IPS DF 19.7 (cell line): ENCODE data around the gene SMOC2.

Experiments used
- DNase-seq: peaks from one replicate; pipeline ENCODE4 v3.0.0-alpha.2; 2013; ENCODE audit warnings: low read depth, low spot score

Gene SMOC2

GRCh38 chr6:168415098-168415992, 25.6 kb upstream of the SMOC2 start:
- no peak for DNase-seq

- DNase-seq = no peak
Measured at GRCh38 chr6:168415993-168416530, 24.9 kb upstream of the SMOC2 start.

DNA sequence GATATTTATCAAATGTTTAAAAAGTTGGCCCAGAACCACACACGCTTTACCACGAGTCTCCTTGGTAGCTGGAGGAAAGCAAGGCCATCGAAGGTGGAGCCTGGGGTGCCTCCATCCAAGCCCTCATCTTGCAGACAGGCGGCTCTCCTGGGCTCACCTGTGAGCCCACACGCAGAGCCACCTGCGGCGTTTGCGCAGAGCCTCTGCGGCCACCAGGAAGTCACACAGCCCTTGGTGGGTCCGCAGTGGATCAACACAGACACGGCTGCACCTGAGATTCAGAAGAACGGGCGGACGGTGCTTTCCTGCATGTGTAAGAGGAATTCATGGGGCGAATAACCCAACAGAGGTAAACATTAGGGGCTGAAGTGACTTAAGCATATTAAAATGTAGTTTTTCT, 24.5 kb upstream of the SMOC2 start:
- DNase-seq = no peak

- DNase-seq = no peak
Measured at GRCh38 chr6:168417191-168417590, 23.8 kb upstream of the SMOC2 start.

DNA sequence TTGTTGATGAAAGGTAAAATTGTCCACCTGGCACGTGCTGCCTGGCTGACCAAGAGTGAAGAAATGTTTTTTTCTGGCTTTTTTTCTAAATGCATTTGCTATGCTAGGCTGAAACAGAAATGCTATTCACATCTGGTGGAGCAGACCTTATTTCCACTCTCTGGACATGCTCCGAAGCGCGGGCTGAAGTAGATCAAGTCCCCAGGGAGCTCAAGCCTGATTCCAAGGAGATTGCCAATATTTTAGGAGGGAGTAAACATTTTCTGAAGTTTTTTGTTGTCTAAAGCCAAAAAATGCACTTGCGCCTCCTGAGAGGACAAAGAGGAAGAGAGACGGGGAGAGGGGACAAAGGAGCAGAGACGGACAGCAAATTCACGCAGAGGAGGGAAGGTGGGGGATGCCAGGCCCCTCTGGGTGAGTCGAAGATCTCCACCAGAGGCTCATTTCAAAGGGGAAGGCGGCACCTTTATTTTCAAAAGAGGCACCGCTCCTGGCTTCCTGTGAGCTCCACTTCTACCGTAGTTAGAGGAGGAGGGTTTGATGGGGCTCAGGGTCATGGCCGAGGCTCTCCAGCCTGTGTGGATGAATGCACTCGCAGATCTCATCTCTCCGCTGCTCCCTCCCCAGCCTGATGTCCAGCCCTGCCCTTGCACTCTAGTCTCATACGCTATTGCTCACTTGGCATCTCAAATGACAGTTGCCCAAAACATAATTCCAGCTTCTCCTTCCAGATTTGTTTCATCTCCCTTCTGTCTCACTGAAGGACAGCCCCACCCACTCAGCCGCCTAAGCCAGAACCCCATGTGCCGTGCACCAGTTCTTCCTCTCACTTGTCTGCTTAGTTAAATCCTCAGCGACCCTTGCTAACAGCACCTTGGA, 23.1 kb upstream of the SMOC2 start:
- DNase-seq = no peak

DNA sequence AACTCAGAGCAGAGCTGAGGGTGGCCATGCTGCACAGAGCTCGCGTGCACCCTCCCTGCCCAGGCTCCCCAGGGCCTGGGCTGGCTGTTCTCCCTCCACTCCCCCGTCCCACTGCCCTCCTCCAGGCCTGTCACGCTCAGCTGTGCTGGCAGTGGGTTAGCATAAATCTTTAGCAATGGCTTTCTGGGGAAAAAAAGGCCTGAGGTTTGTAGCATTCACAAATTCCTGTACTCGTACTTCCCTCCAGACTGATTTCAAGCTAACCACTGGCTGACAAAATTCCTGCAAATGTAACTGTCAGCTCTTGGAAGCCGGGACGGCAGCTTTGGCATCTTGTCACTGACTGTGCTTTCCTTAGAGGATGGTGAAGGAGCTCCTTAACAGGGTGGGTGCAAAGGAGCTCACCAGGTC, 22.3 kb upstream of the SMOC2 start:
- DNase-seq = no peak

DNA sequence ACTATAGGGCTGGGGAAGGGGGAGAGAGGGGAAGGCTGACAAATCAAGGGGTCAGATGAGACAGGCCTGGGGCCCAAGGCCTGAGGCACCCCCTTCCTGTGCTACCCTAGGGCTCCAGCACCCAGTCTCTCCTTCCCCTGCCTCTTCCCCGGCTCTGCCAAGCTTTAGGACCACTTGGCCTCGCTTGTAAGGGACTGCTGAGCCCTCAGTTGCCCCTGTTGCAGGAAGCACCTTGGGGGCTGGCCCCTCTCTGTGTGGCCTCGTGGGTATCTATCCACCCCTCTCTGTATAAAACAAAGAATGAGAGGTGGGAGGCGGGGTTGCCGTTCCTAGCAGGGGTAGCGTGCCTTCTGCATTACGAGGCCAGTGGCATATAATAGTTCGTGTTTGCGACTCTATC, 21.4 kb upstream of the SMOC2 start:
- DNase-seq = no peak

- no peak for DNase-seq
Measured at GRCh38 chr6:168420084-168420483, 20.9 kb upstream of the SMOC2 start.

GRCh38 chr6:168420706-168421105, 20.3 kb upstream of the SMOC2 start:
- DNase-seq = no peak

DNA sequence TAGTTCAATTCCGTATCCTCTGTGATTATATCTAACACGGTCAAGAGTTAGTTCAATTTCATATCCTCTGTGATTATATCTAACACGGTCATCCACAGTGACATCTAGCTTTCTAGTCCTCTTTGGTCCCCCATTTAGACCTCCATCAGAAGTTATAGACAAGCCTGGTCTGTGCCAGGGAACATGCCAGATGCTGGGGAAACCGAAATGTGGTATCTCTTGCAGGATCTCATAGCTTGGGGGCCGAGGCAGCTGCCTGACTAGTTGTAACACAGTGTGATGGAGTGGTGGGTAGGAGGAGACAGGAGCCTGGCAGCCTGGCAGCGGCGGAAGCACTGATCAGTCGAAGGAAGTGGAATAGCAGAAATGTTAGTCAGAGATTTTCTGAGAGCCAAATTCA, 13.8 kb upstream of the SMOC2 start:
- DNase-seq = no peak

GRCh38 chr6:168428052-168428826, 12.7 kb upstream of the SMOC2 start:
- no peak for DNase-seq

- DNase-seq = no peak
Measured at GRCh38 chr6:168428863-168429262, 12.1 kb upstream of the SMOC2 start.

GRCh38 chr6:168432196-168432595, 8.8 kb upstream of the SMOC2 start:
- no peak for DNase-seq

GRCh38 chr6:168433898-168434297, 7.1 kb upstream of the SMOC2 start:
- DNase-seq = no peak

GRCh38 chr6:168434505-168434904, 6.5 kb upstream of the SMOC2 start:
- DNase-seq = no peak

GRCh38 chr6:168437751-168438150, 3.2 kb upstream of the SMOC2 start:
- no peak for DNase-seq

DNA sequence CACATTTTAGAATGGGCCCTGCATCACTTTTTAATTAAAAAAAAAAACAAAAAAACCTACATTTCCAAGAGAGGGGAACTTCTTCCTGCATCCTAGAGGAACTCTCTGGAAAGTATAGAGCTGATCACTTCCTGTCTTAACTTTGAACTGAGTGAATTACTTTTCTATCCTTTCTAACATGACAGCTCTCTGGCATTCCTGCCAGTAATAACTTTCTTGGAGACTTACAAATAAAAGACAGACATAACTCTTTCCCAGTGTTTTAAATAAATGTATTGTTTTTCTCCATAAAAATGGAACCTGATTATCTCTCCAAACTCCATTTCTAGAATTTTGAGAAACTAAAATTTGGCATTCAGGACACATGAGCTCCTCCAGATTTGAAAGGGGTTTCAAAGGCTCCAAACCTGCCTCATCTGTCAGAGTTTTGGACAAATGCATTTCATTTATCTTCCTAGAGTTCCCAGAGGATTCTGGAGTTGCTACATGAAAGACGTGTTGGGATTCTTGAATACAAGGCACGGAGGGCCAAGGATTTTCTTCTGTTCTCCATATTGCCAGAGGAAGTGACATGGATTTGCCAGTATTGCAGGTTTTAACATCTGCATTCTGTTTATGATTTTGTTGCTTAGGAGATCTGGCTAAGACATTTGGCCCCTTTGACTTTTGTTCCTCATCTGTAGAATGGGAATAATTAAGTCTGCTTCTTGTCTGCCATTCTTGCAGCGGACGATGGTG, 2.0 kb upstream of the SMOC2 start:
- DNase-seq = no peak

DNA sequence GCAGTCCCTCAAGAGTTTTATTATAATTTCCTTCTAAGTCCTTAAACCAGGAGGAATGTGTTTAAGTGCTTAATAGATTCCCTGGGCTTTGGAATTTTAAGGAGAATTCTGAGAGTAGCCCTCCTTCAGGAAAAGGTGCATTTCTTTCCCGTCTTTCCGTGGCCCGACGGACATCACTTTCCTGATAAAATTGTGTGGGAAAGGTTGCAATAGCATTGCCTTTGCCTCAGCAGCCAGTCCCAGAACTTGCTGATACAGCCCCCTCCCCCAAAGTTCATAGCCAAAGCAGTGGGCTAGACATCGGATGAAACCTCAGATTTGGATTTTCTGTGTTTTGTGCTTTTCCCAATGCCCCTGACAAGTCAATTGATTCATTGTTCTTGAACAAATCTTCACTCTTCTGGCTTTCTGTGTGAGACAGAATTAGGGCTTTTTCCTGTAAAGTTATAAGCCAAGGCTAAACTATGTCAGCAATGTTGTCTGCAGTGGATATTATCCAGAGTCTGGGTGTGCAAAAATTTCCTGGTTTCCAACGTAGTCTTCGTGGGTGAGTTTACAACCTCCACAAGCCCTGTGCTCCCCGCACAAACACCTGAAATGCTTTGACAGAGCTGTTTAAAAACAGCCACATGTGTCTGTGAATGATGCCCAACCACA, 1.1 kb upstream of the SMOC2 start:
- no peak for DNase-seq

GRCh38 chr6:168441434-168442391, 729 bp downstream of the SMOC2 start:
- no peak for DNase-seq
